ENCODE data around the gene TFF3.
"Not testable (repeated sequence)": the region's sequence is repeated elsewhere in the genome, so short reads cannot be mapped to it uniquely, and the experiment has no call there.

The TFF3 gene

GRCh38 chr21:42295845-42296244 is 19.4 kb downstream of the TFF3 start:
- H3K4me3 ChIP-seq (ENCODE audit: low read depth, low read length): no peak overlapping the region
- TF ChIP-seq CTCF (conservative IDR thresholded peaks at IDR 0.05; ENCODE audit: low read depth, low read length): no peak
- no peak for DNase-seq (ENCODE audit: low read depth)

DNA sequence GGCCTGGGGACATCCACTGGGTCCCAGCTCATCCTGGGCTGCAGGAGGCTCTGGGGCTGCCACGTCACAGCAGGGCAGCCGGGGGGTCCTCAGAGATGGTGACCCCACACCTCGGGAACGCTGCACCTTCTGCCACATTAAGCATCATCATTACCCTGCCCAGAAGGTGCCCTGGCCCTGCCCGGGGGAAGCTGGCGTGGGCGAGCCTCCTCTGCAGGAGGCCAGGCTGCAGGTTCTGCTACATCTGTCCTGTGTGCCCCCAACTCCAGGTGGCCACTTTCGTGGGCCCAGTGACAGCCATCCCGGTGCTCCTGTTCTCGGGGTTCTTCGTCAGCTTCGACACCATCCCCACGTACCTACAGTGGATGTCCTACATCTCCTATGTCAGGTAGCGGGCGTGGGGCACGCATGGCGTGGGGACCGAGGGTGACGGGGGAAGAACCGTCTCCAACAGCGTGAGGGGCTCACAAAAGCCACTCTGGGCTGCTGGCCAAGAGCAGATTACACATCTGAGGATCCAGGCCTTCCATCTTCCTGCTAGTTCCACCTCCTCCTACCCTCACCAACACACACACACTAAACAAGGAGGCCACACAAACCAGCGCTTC is 20.8 kb downstream of the TFF3 start:
- no peak for DNase-seq (ENCODE audit: low read depth)
- no peak for TF ChIP-seq CTCF (conservative IDR thresholded peaks at IDR 0.05; ENCODE audit: low read depth, low read length)
- H3K4me3 ChIP-seq (ENCODE audit: low read depth, low read length): no peak overlapping the region

- no peak overlapping the region for H3K4me3 ChIP-seq (ENCODE audit: low read depth, low read length)
- DNase-seq (ENCODE audit: low read depth): no peak
- no peak for TF ChIP-seq CTCF (conservative IDR thresholded peaks at IDR 0.05; ENCODE audit: low read depth, low read length)
These were observed 21.4 kb downstream of the TFF3 start for GRCh38 chr21:42293649-42294272.

GRCh38 chr21:42292563-42293142 is 22.6 kb downstream of the TFF3 start:
- not testable (repeated sequence) for H3K4me3 ChIP-seq (ENCODE audit: low read depth, low read length); DNase-seq (ENCODE audit: low read depth)

DNA sequence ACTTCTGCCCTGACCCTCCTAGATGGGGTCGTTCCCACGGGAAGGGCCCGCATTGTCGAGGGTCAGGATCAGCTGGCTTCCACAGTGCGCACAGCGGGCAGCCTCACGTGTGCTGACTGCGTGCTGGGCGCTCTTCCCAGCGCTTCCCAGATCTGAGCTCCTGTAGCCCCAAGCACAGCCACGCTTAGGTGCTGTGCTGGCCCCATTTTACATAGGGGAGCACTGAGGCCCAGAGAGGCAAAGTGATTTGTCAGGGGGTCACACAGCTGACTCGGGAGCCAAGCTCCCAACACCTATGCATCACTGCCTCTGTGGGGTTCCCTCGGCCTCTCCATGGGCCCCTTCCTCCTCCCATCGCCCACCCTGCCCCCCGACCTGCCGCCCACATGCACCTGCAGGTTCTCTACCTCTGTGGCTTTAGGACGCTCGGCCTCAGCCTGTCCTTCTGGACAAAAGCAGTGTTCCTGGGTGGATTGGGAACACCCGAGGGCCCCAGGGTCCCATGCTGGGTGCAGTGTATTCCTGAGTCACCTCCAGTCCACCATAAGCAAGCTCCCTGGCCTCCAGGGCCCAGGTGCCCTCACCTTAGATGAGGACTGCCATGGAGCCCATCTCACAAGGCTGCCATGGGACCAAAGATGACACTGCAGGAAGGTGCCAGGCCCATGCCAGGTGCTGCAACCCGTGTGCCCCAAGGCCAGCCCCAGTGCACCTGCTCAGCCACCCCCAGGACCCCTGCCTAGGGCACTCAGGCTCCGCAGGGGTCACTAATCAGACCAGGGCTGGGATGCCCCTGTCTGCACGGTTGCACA is 23.3 kb downstream of the TFF3 start:
- DNase-seq (ENCODE audit: low read depth): no peak
- TF ChIP-seq CTCF (conservative IDR thresholded peaks at IDR 0.05; ENCODE audit: low read depth, low read length): no peak
- no peak overlapping the region for H3K4me3 ChIP-seq (ENCODE audit: low read depth, low read length)

DNA sequence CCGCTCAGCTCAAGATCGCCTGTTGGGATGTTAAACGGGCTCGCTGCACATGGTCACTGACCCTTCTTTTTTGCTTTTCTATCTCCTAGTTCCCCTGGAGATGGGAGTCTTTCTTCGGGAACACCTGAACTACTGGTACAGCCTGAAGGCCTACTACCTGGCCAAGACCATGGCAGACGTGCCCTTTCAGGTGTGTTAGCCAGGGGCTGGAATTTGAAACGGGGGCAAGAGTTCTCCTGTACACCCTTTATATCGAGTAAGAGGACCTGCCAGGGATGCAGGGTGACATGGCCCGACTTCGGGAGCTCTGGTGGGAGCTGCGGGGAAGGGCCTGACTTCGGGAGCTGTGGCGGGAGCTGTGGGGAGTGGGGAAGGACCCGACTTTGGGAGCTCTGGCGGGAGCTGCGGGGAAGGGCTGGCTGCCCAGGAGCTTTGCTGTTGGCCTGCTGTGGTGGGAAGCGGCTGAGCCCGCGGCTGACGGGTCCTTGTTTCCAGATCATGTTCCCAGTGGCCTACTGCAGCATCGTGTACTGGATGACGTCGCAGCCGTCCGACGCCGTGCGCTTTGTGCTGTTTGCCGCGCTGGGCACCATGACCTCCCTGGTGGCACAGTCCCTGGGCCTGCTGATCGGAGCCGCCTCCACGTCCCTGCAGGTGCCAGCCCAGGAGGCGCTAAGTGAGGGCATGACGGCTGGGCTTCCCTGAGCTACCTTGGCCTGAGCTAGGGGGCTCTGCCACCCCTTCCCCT is 24.0 kb downstream of the TFF3 start:
- no peak overlapping the region for H3K4me3 ChIP-seq (ENCODE audit: low read depth, low read length)
- no peak for TF ChIP-seq CTCF (conservative IDR thresholded peaks at IDR 0.05; ENCODE audit: low read depth, low read length)
- DNase-seq (ENCODE audit: low read depth): no peak

- peak; percentile 2 for DNase-seq (ENCODE audit: low read depth)
- no peak overlapping the region for H3K4me3 ChIP-seq (ENCODE audit: low read depth, low read length)
- TF ChIP-seq CTCF (conservative IDR thresholded peaks at IDR 0.05; ENCODE audit: low read depth, low read length): no peak
These were observed 24.7 kb downstream of the TFF3 start for GRCh38 chr21:42290505-42290904.
